GM20431 (cell line): ENCODE measurements around the gene CFH.
"Not testable (repeated sequence)": the region's sequence is repeated elsewhere in the genome, so short reads cannot be mapped to it uniquely, and the experiment has no call there.

ENCODE experiments used
- in situ Hi-C: fragments of 300-500 bp; cut with MseI, MboI; formaldehyde crosslinking; loops from one replicate; pipeline ENCODE4 v1.15.0; 2020; ENCODE audit warnings: low sequenced_read_pairs; ENCODE audit not compliant: unreplicated experiment

The CFH gene

GRCh38 chr1:196734006-196734405 is 82.2 kb downstream of the CFH start:
- in situ Hi-C loops: no loop called here

GRCh38 chr1:196734460-196734859 is 82.6 kb downstream of the CFH start:
- in situ Hi-C loops: no loop called here

GRCh38 chr1:196738730-196739129 is 86.9 kb downstream of the CFH start:
- in situ Hi-C loops: no loop called here

GRCh38 chr1:196743244-196743643 is 91.4 kb downstream of the CFH start:
- in situ Hi-C loops: not testable (repeated sequence)

GRCh38 chr1:196765019-196765740 is 113.3 kb downstream of the CFH start:
- in situ Hi-C loops: not testable (repeated sequence)

- in situ Hi-C loops: not testable (repeated sequence)
Observed at GRCh38 chr1:196769823-196770222, 118.0 kb downstream of the CFH start.

- in situ Hi-C loops: no loop called here
Observed at GRCh38 chr1:196773713-196774112, 121.9 kb downstream of the CFH start.

- in situ Hi-C loops: no loop called here
Observed at GRCh38 chr1:196774175-196774574, 122.3 kb downstream of the CFH start.

GRCh38 chr1:196774603-196775002 is 122.8 kb downstream of the CFH start, which contains the start of gene CFHR3:
CFHR3 (plus strand) TSS chr1:196774840; CDS start chr1:196774887, 47 bp downstream.
- in situ Hi-C loops: no loop called here

- in situ Hi-C loops: no loop called here
Observed at GRCh38 chr1:196777603-196778002, 125.8 kb downstream of the CFH start.

GRCh38 chr1:196779093-196779492 is 127.2 kb downstream of the CFH start:
- in situ Hi-C loops: no loop called here

GRCh38 chr1:196791252-196791651 is 139.4 kb downstream of the CFH start:
- in situ Hi-C loops: not testable (repeated sequence)

GRCh38 chr1:196794103-196794502 is 142.3 kb downstream of the CFH start:
- in situ Hi-C loops: not testable (repeated sequence)
